Hepatocyte (in vitro differentiated cells): ENCODE results near the gene LHB.

Experiments
- EZH2 ChIP-seq: fragments of 200-600 bp; sonication (generic); IDR thresholded peaks from 2 replicates; pipeline ENCODE4 v1.6.1; 2016; ENCODE audit warnings: antibody characterized with exemption, mild to moderate bottlenecking, borderline replicate concordance
- TF ChIP-seq, protein P1 (sequence below): fragments of 200-600 bp; sonication (generic); IDR thresholded peaks from 2 replicates; pipeline ENCODE4 v1.5.1; 2016; ENCODE audit warnings: antibody characterized with exemption, mild to moderate bottlenecking; ENCODE audit not compliant: poor library complexity

DNA sequence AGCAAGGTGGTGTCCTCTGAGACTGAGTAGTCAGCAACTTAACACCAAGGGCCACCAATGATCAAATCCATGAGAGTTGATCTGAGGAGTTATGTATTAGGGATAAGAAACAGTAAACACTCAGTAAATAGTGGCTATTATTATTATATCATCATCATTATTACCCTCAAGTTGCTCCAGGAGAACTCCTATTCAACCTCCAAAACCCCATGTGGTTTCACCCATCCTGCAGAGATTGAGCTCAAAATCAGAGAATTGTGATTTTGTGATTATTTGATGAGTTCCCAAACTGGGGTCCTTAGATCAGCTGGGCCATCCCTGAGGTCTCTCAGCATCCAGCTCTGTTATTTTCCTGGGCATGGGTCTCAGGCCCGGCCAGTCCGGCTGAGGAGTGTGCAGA is 44.1 kb upstream of the LHB start:
- TF ChIP-seq, protein P1, sequence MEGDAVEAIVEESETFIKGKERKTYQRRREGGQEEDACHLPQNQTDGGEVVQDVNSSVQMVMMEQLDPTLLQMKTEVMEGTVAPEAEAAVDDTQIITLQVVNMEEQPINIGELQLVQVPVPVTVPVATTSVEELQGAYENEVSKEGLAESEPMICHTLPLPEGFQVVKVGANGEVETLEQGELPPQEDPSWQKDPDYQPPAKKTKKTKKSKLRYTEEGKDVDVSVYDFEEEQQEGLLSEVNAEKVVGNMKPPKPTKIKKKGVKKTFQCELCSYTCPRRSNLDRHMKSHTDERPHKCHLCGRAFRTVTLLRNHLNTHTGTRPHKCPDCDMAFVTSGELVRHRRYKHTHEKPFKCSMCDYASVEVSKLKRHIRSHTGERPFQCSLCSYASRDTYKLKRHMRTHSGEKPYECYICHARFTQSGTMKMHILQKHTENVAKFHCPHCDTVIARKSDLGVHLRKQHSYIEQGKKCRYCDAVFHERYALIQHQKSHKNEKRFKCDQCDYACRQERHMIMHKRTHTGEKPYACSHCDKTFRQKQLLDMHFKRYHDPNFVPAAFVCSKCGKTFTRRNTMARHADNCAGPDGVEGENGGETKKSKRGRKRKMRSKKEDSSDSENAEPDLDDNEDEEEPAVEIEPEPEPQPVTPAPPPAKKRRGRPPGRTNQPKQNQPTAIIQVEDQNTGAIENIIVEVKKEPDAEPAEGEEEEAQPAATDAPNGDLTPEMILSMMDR, result no peak
- no peak for TF ChIP-seq EZH2
